ENCODE data around the gene IGFBP6. TPM values are rescaled to one million over a fixed set of nuclear protein-coding genes. Genes with fewer than 3 reads are reported as not detected.
"Not testable (repeated sequence)": the region's sequence is repeated elsewhere in the genome, so short reads cannot be mapped to it uniquely, and the experiment has no call there.

Gene IGFBP6
- total and polyA plus RNA-seq, 7 donors, result 3.0 to 444 (median 133) TPM

GRCh38 chr12:53105256-53105655 lies 7.8 kb downstream of the IGFBP6 start:
- Histone ChIP-seq H3K36me3 (peaks cover 0 to 8% (median 0%) of the 10 kb centered on the region in 4 donors), H3K4me1 (peaks cover 0 to 11% (median 4%) of the 10 kb centered on the region in 4 donors), H3K27me3 (no peaks in the 10 kb centered on the region), H3K9me3 (no peaks in the 10 kb centered on the region), H3K4me3 (no peak overlapping the region), H3K27ac (no peak overlapping the region)
- intact Hi-C loops (cut with DNase I), result no loop called here
- TF ChIP-seq POLR2A (IDR thresholded peaks at IDR 0.05), result no peak
- no peak for TF ChIP-seq POLR2AphosphoS5 (IDR thresholded peaks at IDR 0.05)
- TF ChIP-seq EP300 (IDR thresholded peaks at IDR 0.05), result no peak
- TF ChIP-seq, protein P1, sequence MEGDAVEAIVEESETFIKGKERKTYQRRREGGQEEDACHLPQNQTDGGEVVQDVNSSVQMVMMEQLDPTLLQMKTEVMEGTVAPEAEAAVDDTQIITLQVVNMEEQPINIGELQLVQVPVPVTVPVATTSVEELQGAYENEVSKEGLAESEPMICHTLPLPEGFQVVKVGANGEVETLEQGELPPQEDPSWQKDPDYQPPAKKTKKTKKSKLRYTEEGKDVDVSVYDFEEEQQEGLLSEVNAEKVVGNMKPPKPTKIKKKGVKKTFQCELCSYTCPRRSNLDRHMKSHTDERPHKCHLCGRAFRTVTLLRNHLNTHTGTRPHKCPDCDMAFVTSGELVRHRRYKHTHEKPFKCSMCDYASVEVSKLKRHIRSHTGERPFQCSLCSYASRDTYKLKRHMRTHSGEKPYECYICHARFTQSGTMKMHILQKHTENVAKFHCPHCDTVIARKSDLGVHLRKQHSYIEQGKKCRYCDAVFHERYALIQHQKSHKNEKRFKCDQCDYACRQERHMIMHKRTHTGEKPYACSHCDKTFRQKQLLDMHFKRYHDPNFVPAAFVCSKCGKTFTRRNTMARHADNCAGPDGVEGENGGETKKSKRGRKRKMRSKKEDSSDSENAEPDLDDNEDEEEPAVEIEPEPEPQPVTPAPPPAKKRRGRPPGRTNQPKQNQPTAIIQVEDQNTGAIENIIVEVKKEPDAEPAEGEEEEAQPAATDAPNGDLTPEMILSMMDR (IDR thresholded peaks at IDR 0.05), result no peak
- no peak for DNase-seq
- whole genome bisulfite sequencing, 2 donors, result 94% methylated on average over 8 of the region's 8 CpGs

GRCh38 chr12:53105712-53106439 lies 8.4 kb downstream of the IGFBP6 start:
- intact Hi-C loops (cut with DNase I), result no loop called here
- TF ChIP-seq EP300 (IDR thresholded peaks at IDR 0.05) (no peak), POLR2A (IDR thresholded peaks at IDR 0.05) (no peak), POLR2AphosphoS5 (IDR thresholded peaks at IDR 0.05) (no peak)
- TF ChIP-seq, protein P1 (IDR thresholded peaks at IDR 0.05), result no peak
- Histone ChIP-seq H3K27me3 (no peaks in the 10 kb centered on the region), H3K4me3 (no peak overlapping the region), H3K27ac (no peak overlapping the region), H3K36me3 (peaks cover 0 to 6% (median 0%) of the 10 kb centered on the region in 4 donors), H3K4me1 (peaks cover 0 to 11% (median 4%) of the 10 kb centered on the region in 4 donors), H3K9me3 (no peaks in the 10 kb centered on the region)
- no peak for DNase-seq
- 94 to 95% methylated on average over 7 of the region's 7 CpGs for WGBS, 2 donors

GRCh38 chr12:53107122-53107521 lies 9.7 kb downstream of the IGFBP6 start:
- TF ChIP-seq EP300 (IDR thresholded peaks at IDR 0.05) (no peak), POLR2AphosphoS5 (IDR thresholded peaks at IDR 0.05) (no peak), POLR2A (IDR thresholded peaks at IDR 0.05) (no peak)
- TF ChIP-seq, protein P1 (IDR thresholded peaks at IDR 0.05), result no peak
- WGBS, 2 donors, result 67 to 70% methylated on average over 7 of the region's 7 CpGs
- Histone ChIP-seq H3K4me1 (peaks cover 0 to 11% (median 4%) of the 10 kb centered on the region in 4 donors), H3K27me3 (no peaks in the 10 kb centered on the region), H3K9me3 (no peaks in the 10 kb centered on the region), H3K36me3 (no peaks in the 10 kb centered on the region), H3K4me3 (no peak overlapping the region), H3K27ac (no peak overlapping the region)
- intact Hi-C loops (cut with DNase I), result no loop called here
- DNase-seq, result no peak

DNA sequence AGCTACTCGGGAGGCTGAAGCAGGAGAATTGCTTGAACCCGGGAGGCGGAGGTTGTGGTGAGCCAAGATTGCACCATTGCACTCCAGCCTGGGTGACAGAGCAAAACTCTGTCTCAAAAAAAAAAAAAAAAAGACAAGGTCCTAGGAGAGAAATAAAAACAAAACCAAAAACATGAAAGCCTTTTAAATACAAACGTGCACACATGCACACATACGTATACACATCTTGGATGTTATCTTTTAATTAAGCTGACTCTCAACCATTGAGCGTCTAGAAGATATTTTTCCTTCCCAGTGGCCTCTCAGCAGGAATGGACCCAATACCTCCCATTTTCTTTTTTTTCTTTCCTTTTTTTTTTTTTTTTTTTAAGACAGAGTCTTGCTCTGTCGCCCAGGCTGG lies 15.0 kb downstream of the IGFBP6 start:
- WGBS, 2 donors, result 94 to 95% methylated on average over 7 of the region's 7 CpGs
- H3K9me3 ChIP-seq, H3K4me3 ChIP-seq: not testable (repeated sequence)

GRCh38 chr12:53113136-53113705 lies 15.8 kb downstream of the IGFBP6 start:
- H3K4me3 ChIP-seq, result no peak overlapping the region
- no peaks in the 10 kb centered on the region for H3K9me3 ChIP-seq

More for the DNA sequence above, 15.0 kb downstream of the IGFBP6 start:
- peaks cover 0 to 11% (median 4%) of the 10 kb centered on the region in 4 donors for H3K4me1 ChIP-seq
- H3K27ac ChIP-seq; intact Hi-C loops (cut with DNase I); H3K27me3 ChIP-seq; H3K36me3 ChIP-seq; DNase-seq: not testable (repeated sequence)

More at GRCh38 chr12:53113136-53113705, 15.8 kb downstream of the IGFBP6 start:
- DNase-seq, result no peak
- no peak for TF ChIP-seq POLR2AphosphoS5 (IDR thresholded peaks at IDR 0.05)
- TF ChIP-seq, protein P1 (IDR thresholded peaks at IDR 0.05), result no peak
- TF ChIP-seq POLR2A (IDR thresholded peaks at IDR 0.05), result no peak
- TF ChIP-seq EP300 (IDR thresholded peaks at IDR 0.05), result no peak
- 35 to 70% methylated on average over 12 of the region's 12 CpGs for WGBS, 2 donors
- intact Hi-C loops (cut with DNase I), result no loop called here
- Histone ChIP-seq H3K36me3 (no peaks in the 10 kb centered on the region), H3K27ac (no peak overlapping the region), H3K27me3 (no peaks in the 10 kb centered on the region), H3K4me1 (peaks cover 0 to 11% (median 3%) of the 10 kb centered on the region in 4 donors)

All from sigmoid colon (tissue), 7 donors.